A673 (cell line): ENCODE data around the gene IMPG1. TPM values are rescaled to one million over a fixed set of nuclear protein-coding genes. Genes with fewer than 3 reads are reported as not detected.

Experiments used
- BruUV-seq: library from RNA; stranded (reverse); fragments of 400-500 nt; replicated peaks from 2 replicates; lab custom pipeline; 2021; lab: Mats Ljungman, UMichigan
- CTCF ChIA-PET: fragments of 300-600 bp; sonication (Branson Sonifier 250); formaldehyde crosslinking; loops from one replicate; lab custom pipeline; 2022; ENCODE audit warnings: antibody characterized with exemption; lab: Charles Lee
- POLR2A ChIA-PET: fragments of 300-600 bp; sonication (Branson Sonifier 250); formaldehyde crosslinking; loops from one replicate; lab custom pipeline; 2022; ENCODE audit warnings: antibody characterized with exemption; ENCODE audit not compliant: low non-redundant PET; lab: Charles Lee
- DNase-seq: peaks from one replicate; pipeline ENCODE4 v3.0.0-alpha.2; 2015; ENCODE audit warnings: low spot score
- H3K27ac ChIP-seq: fragments of 200-600 bp; sonication (generic); 2 replicates; pipeline ENCODE4 v1.5.1; 2016; ENCODE audit warnings: mixed run types, low read depth, mild to moderate bottlenecking, mixed read lengths, antibody characterized with exemption, low read length; ENCODE audit not compliant: poor library complexity, severe bottlenecking
- H3K27me3 ChIP-seq: fragments of 200-600 bp; sonication (generic); replicated peaks from 2 replicates; pipeline ENCODE4 v1.6.1; 2017; ENCODE audit warnings: mixed run types, low read depth, mild to moderate bottlenecking, mixed read lengths, antibody characterized with exemption, low read length; ENCODE audit not compliant: insufficient read depth, poor library complexity
- H3K36me3 ChIP-seq: fragments of 200-600 bp; sonication (generic); 2 replicates; pipeline ENCODE4 v1.6.1; 2016; ENCODE audit warnings: mixed run types, mild to moderate bottlenecking, mixed read lengths, antibody characterized with exemption, low read length; ENCODE audit not compliant: insufficient read depth, poor library complexity, severe bottlenecking
- H3K4me1 ChIP-seq: fragments of 200-600 bp; sonication (generic); 2 replicates; pipeline ENCODE4 v1.6.1; 2017; ENCODE audit warnings: mixed run types, mild to moderate bottlenecking, mixed read lengths, antibody characterized with exemption, low read length; ENCODE audit not compliant: insufficient read depth, poor library complexity, severe bottlenecking
- H3K4me3 ChIP-seq: fragments of 200-600 bp; sonication (generic); 2 replicates; pipeline ENCODE4 v1.5.1; 2016; ENCODE audit warnings: low read depth, mixed run types, mild to moderate bottlenecking, mixed read lengths, low read length; ENCODE audit not compliant: poor library complexity, severe bottlenecking
- H3K9me3 ChIP-seq: fragments of 200-600 bp; sonication (generic); 2 replicates; pipeline ENCODE4 v1.6.1; 2016; ENCODE audit warnings: mixed run types, low read depth, mild to moderate bottlenecking, mixed read lengths, antibody characterized with exemption, low read length; ENCODE audit not compliant: poor library complexity, severe bottlenecking
- CTCF ChIP-seq: fragments of 300-800, 200-600 bp; sonication (generic); conservative IDR thresholded peaks from 2 replicates; pipeline ENCODE4 v1.5.1; 2017; ENCODE audit warnings: low read depth, mild to moderate bottlenecking, antibody characterized with exemption, low read length, moderate library complexity, mixed read lengths
- EZH2 ChIP-seq: fragments of 200-600 bp; sonication (generic); IDR thresholded peaks from 2 replicates; pipeline ENCODE4 v1.6.1; 2017; ENCODE audit warnings: borderline replicate concordance, low read depth, mild to moderate bottlenecking, mixed read lengths, antibody characterized with exemption, low read length; ENCODE audit not compliant: poor library complexity, severe bottlenecking
- intact Hi-C: fragments of 100-400 bp; cut with micrococcal nuclease; formaldehyde crosslinking; loops from one replicate; pipeline ENCODE4 v1.10.0; 2022; ENCODE audit not compliant: unreplicated experiment
- total RNA-seq: library from RNA; stranded (reverse); gene quantifications from 2 replicates; pipeline ENCODE4 v1.2.3, GENCODE V29; 2021

IMPG1 gene
- total RNA-seq, 1 experiment from 2014 or later, result not detected

- no peak for TF ChIP-seq EZH2
- TF ChIP-seq CTCF, result no peak
- H3K9me3 ChIP-seq, result no peaks in the 10 kb centered on the region
- ChIA-PET POLR2A (no interaction called here), CTCF (no interaction called here)
- H3K4me3 ChIP-seq, result no peak overlapping the region
- no TSS peak for BruUV-seq
- H3K27me3 ChIP-seq, result peaks cover 3% of the 10 kb centered on the region
- DNase-seq, result no peak
- no peaks in the 10 kb centered on the region for H3K36me3 ChIP-seq
- no peak overlapping the region for H3K27ac ChIP-seq
- intact Hi-C loops, result no loop called here
- H3K4me1 ChIP-seq, result no peaks in the 10 kb centered on the region
These were observed 68.3 kb downstream of the IMPG1 start for GRCh38 chr6:76004202-76004601.

- CTCF ChIA-PET, result no interaction called here
- TF ChIP-seq CTCF (no peak), EZH2 (no peak)
- POLR2A ChIA-PET, result no interaction called here
- H3K4me3 ChIP-seq, result no peak overlapping the region
- peaks cover 3% of the 10 kb centered on the region for H3K27me3 ChIP-seq
- no peaks in the 10 kb centered on the region for H3K36me3 ChIP-seq
- no peaks in the 10 kb centered on the region for H3K4me1 ChIP-seq
- H3K27ac ChIP-seq, result no peak overlapping the region
- DNase-seq, result no peak
- H3K9me3 ChIP-seq, result no peaks in the 10 kb centered on the region
- BruUV-seq, result no TSS peak
- intact Hi-C loops, result no loop called here
These were observed 68.8 kb downstream of the IMPG1 start for GRCh38 chr6:76003686-76004085.

GRCh38 chr6:76003113-76003512 is 69.3 kb downstream of the IMPG1 start:
- no peaks in the 10 kb centered on the region for H3K36me3 ChIP-seq
- no peak for DNase-seq
- no peaks in the 10 kb centered on the region for H3K9me3 ChIP-seq
- H3K27me3 ChIP-seq, result peaks cover 3% of the 10 kb centered on the region
- CTCF ChIA-PET, result no interaction called here
- no peaks in the 10 kb centered on the region for H3K4me1 ChIP-seq
- no peak overlapping the region for H3K27ac ChIP-seq
- intact Hi-C loops, result no loop called here
- POLR2A ChIA-PET, result no interaction called here
- H3K4me3 ChIP-seq, result no peak overlapping the region
- BruUV-seq, result no TSS peak
- TF ChIP-seq CTCF, result no peak
- TF ChIP-seq EZH2, result no peak
